DND-41 (cell line): Measurements from ENCODE around the gene PPP2R5B.

Experiments
- CTCF ChIP-seq: IDR thresholded peaks from 2 replicates; pipeline ENCODE4 v1.5.1; 2012; ENCODE audit warnings: borderline replicate concordance, low read length, moderate library complexity, mild to moderate bottlenecking; ENCODE audit not compliant: poor library complexity, severe bottlenecking; ENCODE audit errors: extremely low read depth
- EZH2 ChIP-seq: IDR thresholded peaks from 3 replicates; pipeline ENCODE4 v1.6.1; 2012; ENCODE audit warnings: borderline replicate concordance, low read depth, mild to moderate bottlenecking, moderate library complexity, low read length, inconsistent platforms; ENCODE audit not compliant: severe bottlenecking

GRCh38 chr11:64960719-64961118 is 36.2 kb downstream of the PPP2R5B start:
- TF ChIP-seq CTCF (no peak), EZH2 (no peak)
